ENCODE measurements around the gene NUP93.

NUP93 gene

DNA sequence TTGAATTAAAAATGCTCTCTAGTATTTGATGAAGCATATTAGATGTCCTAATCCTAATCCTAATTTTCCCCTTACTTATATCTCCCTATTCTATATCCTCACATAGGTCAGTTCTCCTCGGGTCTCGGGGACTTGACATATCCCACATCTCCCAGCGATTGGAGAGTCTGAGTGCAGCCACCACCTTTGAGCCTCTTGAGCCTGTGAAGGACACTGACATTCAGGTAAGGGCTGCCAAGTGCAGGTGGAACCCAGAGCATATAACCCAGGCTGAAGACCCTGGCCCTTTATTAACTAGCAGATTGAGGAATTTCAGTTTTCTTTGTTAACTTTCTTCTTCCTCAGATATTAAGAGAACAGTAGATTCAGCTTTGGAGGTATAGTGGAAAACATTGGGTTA is 28.5 kb downstream of the NUP93 start:
- Histone ChIP-seq H3K4me3 (ENCODE audit: low read length, poor library complexity, severe bottlenecking) (no peak overlapping the region), H3K36me3 (ENCODE audit: insufficient read depth, low read length) (peaks cover 69% of the 10 kb centered on the region)

DNA sequence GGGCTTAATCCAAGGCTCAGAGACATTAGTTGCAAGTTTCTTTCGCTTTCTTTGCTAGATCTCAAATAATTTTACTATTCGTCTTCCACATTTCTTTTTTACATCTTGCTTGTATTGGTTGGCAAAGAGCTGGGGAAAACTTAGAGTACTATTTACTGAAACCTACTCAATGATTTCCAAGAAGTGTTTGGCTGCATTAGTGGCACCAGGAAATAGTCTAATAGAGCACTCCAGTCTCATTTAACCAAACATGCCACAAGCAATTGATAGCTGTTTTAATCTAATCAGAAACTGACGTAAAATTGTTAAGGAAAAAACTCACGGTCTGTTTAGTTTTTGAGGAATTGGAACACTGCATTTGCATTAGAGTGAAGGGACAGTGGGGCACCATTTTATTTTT is 29.0 kb downstream of the NUP93 start:
- no peaks in the 10 kb centered on the region for H3K9me2 ChIP-seq (replicated peaks; ENCODE audit: low read depth, low read length)
- no peak overlapping the region for H3K4me2 ChIP-seq (ENCODE audit: low read depth, low read length, poor library complexity, severe bottlenecking)
- no peak for TF ChIP-seq EZH2phosphoT487 (IDR thresholded peaks at IDR 0.05; ENCODE audit: borderline replicate concordance)
- TF ChIP-seq, protein P1, sequence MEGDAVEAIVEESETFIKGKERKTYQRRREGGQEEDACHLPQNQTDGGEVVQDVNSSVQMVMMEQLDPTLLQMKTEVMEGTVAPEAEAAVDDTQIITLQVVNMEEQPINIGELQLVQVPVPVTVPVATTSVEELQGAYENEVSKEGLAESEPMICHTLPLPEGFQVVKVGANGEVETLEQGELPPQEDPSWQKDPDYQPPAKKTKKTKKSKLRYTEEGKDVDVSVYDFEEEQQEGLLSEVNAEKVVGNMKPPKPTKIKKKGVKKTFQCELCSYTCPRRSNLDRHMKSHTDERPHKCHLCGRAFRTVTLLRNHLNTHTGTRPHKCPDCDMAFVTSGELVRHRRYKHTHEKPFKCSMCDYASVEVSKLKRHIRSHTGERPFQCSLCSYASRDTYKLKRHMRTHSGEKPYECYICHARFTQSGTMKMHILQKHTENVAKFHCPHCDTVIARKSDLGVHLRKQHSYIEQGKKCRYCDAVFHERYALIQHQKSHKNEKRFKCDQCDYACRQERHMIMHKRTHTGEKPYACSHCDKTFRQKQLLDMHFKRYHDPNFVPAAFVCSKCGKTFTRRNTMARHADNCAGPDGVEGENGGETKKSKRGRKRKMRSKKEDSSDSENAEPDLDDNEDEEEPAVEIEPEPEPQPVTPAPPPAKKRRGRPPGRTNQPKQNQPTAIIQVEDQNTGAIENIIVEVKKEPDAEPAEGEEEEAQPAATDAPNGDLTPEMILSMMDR (conservative IDR thresholded peaks at IDR 0.05; ENCODE audit: low read length) = no peak
- no peak overlapping the region for H3K9ac ChIP-seq (ENCODE audit: low read depth, low read length, poor library complexity, severe bottlenecking)
- no peaks in the 10 kb centered on the region for H3K27me3 ChIP-seq (ENCODE audit: insufficient read depth, low read length, poor library complexity, severe bottlenecking)
- no peaks in the 10 kb centered on the region for H4K20me1 ChIP-seq (ENCODE audit: insufficient read depth, low read length, poor library complexity, severe bottlenecking)
- H3K36me3 ChIP-seq (ENCODE audit: insufficient read depth, low read length) = peaks cover 70% of the 10 kb centered on the region
- H3F3A ChIP-seq (ENCODE audit: low read depth) = no peaks in the 10 kb centered on the region
- no peaks in the 10 kb centered on the region for H3K4me1 ChIP-seq (ENCODE audit: insufficient read depth, low read length, poor library complexity, severe bottlenecking)
- H3K9me3 ChIP-seq (ENCODE audit: insufficient read depth, low read depth, low read length) = peaks cover 3% of the 10 kb centered on the region; the same call in 1 of the 2 replicates
- H3K79me2 ChIP-seq (ENCODE audit: insufficient read depth, low read length) = peaks cover 28% of the 10 kb centered on the region; the same call in 1 of the 2 replicates
- no peak overlapping the region for H2AFZ ChIP-seq (ENCODE audit: low read length)
- no peak overlapping the region for H3K4me3 ChIP-seq (ENCODE audit: low read length, poor library complexity, severe bottlenecking)

More for the DNA sequence above, 28.5 kb downstream of the NUP93 start:
- Histone ChIP-seq H3K27me3 (ENCODE audit: insufficient read depth, low read length, poor library complexity, severe bottlenecking) (no peaks in the 10 kb centered on the region), H3K9ac (ENCODE audit: low read depth, low read length, poor library complexity, severe bottlenecking) (no peak overlapping the region), H4K20me1 (ENCODE audit: insufficient read depth, low read length, poor library complexity, severe bottlenecking) (no peaks in the 10 kb centered on the region), H3K9me3 (ENCODE audit: insufficient read depth, low read depth, low read length) (peaks cover 3% of the 10 kb centered on the region; the same call in 1 of the 2 replicates), H3K4me2 (ENCODE audit: low read depth, low read length, poor library complexity, severe bottlenecking) (no peak overlapping the region), H3F3A (ENCODE audit: low read depth) (no peaks in the 10 kb centered on the region), H3K9me2 (replicated peaks; ENCODE audit: low read depth, low read length) (no peaks in the 10 kb centered on the region), H3K79me2 (ENCODE audit: insufficient read depth, low read length) (peaks cover 28% of the 10 kb centered on the region; the same call in 1 of the 2 replicates), H3K4me1 (ENCODE audit: insufficient read depth, low read length, poor library complexity, severe bottlenecking) (no peaks in the 10 kb centered on the region), H2AFZ (ENCODE audit: low read length) (no peak overlapping the region)
- no peak for TF ChIP-seq EZH2phosphoT487 (IDR thresholded peaks at IDR 0.05; ENCODE audit: borderline replicate concordance)
- TF ChIP-seq, protein P1 (conservative IDR thresholded peaks at IDR 0.05; ENCODE audit: low read length) = no peak

DNA sequence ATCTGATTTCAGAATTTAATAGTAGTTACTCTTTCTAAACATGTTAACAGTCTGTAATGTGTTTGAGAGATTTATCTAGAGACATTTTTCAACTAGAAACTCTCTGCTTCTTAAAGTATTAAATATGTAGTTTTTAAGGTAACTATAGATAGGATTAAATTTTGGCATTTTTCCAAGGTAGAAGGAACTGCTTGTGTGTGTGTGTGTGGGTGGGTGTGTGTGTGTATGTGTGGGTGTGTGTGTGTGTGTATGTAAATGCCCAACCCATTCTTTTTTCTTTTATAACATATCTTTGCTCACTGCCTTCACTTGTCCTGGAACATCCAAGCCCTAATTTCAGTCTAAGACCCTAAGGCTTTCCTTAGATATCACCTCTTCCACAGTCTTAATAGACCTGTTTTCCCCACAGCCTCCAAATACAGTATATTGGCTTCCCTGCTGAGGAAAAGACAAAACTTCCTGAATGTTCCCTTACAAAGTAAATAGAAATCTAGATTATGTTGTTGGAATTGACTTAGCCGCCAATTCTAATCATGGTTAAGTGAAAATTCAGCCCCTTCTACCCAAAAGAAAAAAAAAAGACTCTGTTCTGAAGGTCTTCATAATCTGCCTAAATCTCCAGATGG is 33.5 kb downstream of the NUP93 start:
- no peaks in the 10 kb centered on the region for H3K9me3 ChIP-seq (ENCODE audit: insufficient read depth, low read depth, low read length)
- no peaks in the 10 kb centered on the region for H3F3A ChIP-seq (ENCODE audit: low read depth)
- peaks cover 84% of the 10 kb centered on the region for H3K36me3 ChIP-seq (ENCODE audit: insufficient read depth, low read length)
- no peaks in the 10 kb centered on the region for H3K9me2 ChIP-seq (replicated peaks; ENCODE audit: low read depth, low read length)
- TF ChIP-seq EZH2phosphoT487 (IDR thresholded peaks at IDR 0.05; ENCODE audit: borderline replicate concordance) = no peak
- TF ChIP-seq, protein P1 (conservative IDR thresholded peaks at IDR 0.05; ENCODE audit: low read length) = no peak
- H3K4me2 ChIP-seq (ENCODE audit: low read depth, low read length, poor library complexity, severe bottlenecking) = no peak overlapping the region
- H3K4me3 ChIP-seq (ENCODE audit: low read length, poor library complexity, severe bottlenecking) = no peak overlapping the region
- H3K79me2 ChIP-seq (ENCODE audit: insufficient read depth, low read length) = no peaks in the 10 kb centered on the region; the same call in 1 of the 2 replicates
- H3K27me3 ChIP-seq (ENCODE audit: insufficient read depth, low read length, poor library complexity, severe bottlenecking) = no peaks in the 10 kb centered on the region
- no peak overlapping the region for H3K9ac ChIP-seq (ENCODE audit: low read depth, low read length, poor library complexity, severe bottlenecking)
- H3K4me1 ChIP-seq (ENCODE audit: insufficient read depth, low read length, poor library complexity, severe bottlenecking) = no peaks in the 10 kb centered on the region
- H4K20me1 ChIP-seq (ENCODE audit: insufficient read depth, low read length, poor library complexity, severe bottlenecking) = no peaks in the 10 kb centered on the region
- no peak overlapping the region for H2AFZ ChIP-seq (ENCODE audit: low read length)

All from Loucy (cell line).